Gastrocnemius medialis (tissue), 4 donors: ENCODE data around the gene IRF2. TPM values are rescaled to one million over a fixed set of nuclear protein-coding genes. Genes with fewer than 3 reads are reported as not detected.

Experiments
- ATAC-seq, 2 donors: fragments of 150-250 bp; one replicate each; pipeline ENCODE4 v1.9.1; 2016
- DNase-seq, 2 donors: peaks; one replicate each; pipeline ENCODE4 v3.0.0-alpha.2; 2019
- H3K27ac ChIP-seq, 4 donors: fragments of 200-600 bp; sonication (generic); 1 replicate in 1 of 4; 2 replicates in 3 of 4; pipeline ENCODE4 v1.5.1; 2016 to 2018; ENCODE audit warnings: mild to moderate bottlenecking in 2 of 4, moderate library complexity in 1 of 4
- H3K27me3 ChIP-seq, 3 donors: fragments of 200-600 bp; sonication (generic) in 2 of 3; 1 replicate in 1 of 3; 2 replicates in 2 of 3; pipeline versions ENCODE4 v1.5.1 to v1.6.0; 2016 to 2019; ENCODE audit warnings: mild to moderate bottlenecking in 1 of 3, moderate library complexity in 1 of 3
- H3K36me3 ChIP-seq, 2 donors: fragments of 200-600 bp; sonication (generic) in 1 of 2; one replicate each; pipeline ENCODE4 v1.5.1; 2017 to 2018
- H3K4me1 ChIP-seq, 2 donors: fragments of 200-600 bp; sonication (generic) in 1 of 2; one replicate each; pipeline ENCODE4 v1.5.1; 2016 to 2017; ENCODE audit warnings: mild to moderate bottlenecking in 2 of 2
- H3K4me3 ChIP-seq, 4 donors: fragments of 200-600 bp; sonication (generic) in 3 of 4; 1 replicate in 1 of 4; 2 replicates in 3 of 4; pipeline ENCODE4 v1.5.1; 2016 to 2019; ENCODE audit warnings: mild to moderate bottlenecking in 2 of 4
- H3K9me3 ChIP-seq, 3 donors: fragments of 200-600 bp; sonication (generic) in 2 of 3; 1 replicate in 1 of 3; 2 replicates in 2 of 3; pipeline ENCODE4 v1.5.1; 2016 to 2019
- CTCF ChIP-seq, 5 experiments: fragments of 450-650 bp in 3 of 5; fragments of 200-600 bp in 2 of 5; sonication (generic) in 2 of 5; IDR thresholded peaks in 4 of 5; conservative IDR thresholded peaks in 1 of 5; 1 replicate in 4 of 5; 2 replicates in 1 of 5; pipeline ENCODE4 v1.5.1; 2016 to 2019; ENCODE audit warnings: antibody characterized with exemption in 5 of 5, mild to moderate bottlenecking in 3 of 5, moderate library complexity in 3 of 5
- POLR2A ChIP-seq, 2 donors: fragments of 450-650 bp; IDR thresholded peaks; one replicate each; pipeline ENCODE4 v1.6.1; 2017; ENCODE audit warnings: antibody characterized with exemption in 2 of 2, mild to moderate bottlenecking in 2 of 2, moderate library complexity in 2 of 2
- in situ Hi-C, 4 donors: fragments of 200-750 bp; cut with MboI; loops; one replicate each; pipeline versions ENCODE4 v1.15.0 to v1.8.0; 2017; ENCODE audit warnings: low sequenced_read_pairs in 4 of 4
- intact Hi-C: fragments of 100-400 bp; cut with DNase I; formaldehyde crosslinking; loops from one replicate; pipeline ENCODE4 v1.15.1; 2023; ENCODE audit warnings: low total_unique reads
- total RNA-seq, 4 donors: library from RNA; depleted of rRNA; stranded (reverse); fragments of >200 nt; gene quantifications; one replicate each; pipeline versions ENCODE4 v1.1.0 to v1.2.3, GENCODE V29; 2016

Gene IRF2
- total RNA-seq, 4 donors from 2014 or later, result 20.9 to 37.1 (median 32.8) TPM

DNA sequence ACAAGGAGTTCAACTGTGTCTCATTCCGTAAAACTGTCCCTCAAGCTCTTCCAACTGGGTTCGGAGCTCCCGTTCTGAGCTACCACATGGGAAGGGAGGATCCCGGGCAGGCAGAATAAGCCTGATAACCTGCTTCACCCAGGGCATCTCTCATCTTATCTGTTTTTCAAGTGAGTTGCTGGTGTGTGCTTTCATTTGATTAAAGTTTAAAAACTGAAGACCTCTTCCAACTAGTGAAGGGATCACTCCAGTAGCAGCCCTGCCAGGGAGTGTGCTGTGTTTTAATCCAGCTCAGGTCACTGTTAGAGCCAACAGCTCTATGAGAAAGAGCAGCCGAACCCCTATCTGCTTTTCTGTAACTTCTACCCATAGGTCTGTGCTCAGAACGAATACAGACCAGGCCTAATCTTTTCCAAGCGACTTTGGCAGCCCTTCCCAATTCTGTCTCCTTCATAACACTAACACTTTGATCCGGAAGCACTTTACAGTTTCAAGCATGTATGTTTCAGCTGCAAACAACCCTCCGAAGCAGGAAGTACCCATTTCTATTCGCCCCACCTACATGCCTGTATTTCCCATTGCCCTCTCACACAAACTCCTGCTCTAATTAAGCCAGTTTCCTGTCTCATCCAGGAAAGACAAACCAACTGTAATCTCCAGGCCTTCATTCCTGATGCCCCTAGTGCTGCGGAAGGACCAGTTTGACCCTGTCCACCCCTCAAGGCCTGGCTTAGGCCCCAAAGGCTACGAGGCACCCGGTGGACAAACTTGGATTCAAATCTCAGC is 60.9 kb downstream of the IRF2 start:
- in situ Hi-C loops, result no loop called here
- Histone ChIP-seq H3K36me3 (peaks cover 0 to 22% of the 10 kb centered on the region in 2 donors), H3K4me1 (peaks cover 28 to 48% of the 10 kb centered on the region in 2 donors), H3K27ac (peak overlapping the region; percentile 11 to 47 (median 32)), H3K4me3 (no peak overlapping the region), H3K9me3 (no peaks in the 10 kb centered on the region), H3K27me3 (no peaks in the 10 kb centered on the region)
- intact Hi-C loops, result no loop called here
- ATAC-seq, result no peak
- no peak for DNase-seq
- TF ChIP-seq POLR2A (IDR thresholded peaks at IDR 0.05), result no peak
- TF ChIP-seq CTCF (IDR thresholded peaks at IDR 0.05 in 4 of 5, conservative IDR thresholded peaks at IDR 0.05 in 1 of 5), result no peak

- H3K36me3 ChIP-seq, result peaks cover 0 to 36% of the 10 kb centered on the region in 2 donors
- no peak for TF ChIP-seq POLR2A (IDR thresholded peaks at IDR 0.05)
- no peak for TF ChIP-seq CTCF (IDR thresholded peaks at IDR 0.05 in 4 of 5, conservative IDR thresholded peaks at IDR 0.05 in 1 of 5)
- H3K4me1 ChIP-seq, result peaks cover 20 to 43% of the 10 kb centered on the region in 2 donors
- H3K4me3 ChIP-seq, result no peak overlapping the region
- ATAC-seq (peak; percentile 22 to 53), DNase-seq (no peak)
- no peaks in the 10 kb centered on the region for H3K27me3 ChIP-seq
- H3K27ac ChIP-seq, result peak overlapping the region; percentile 60 to 74 (median 66)
- intact Hi-C loops, result no loop called here
- in situ Hi-C loops, result no loop called here
- H3K9me3 ChIP-seq, result no peaks in the 10 kb centered on the region
Observed at GRCh38 chr4:184410748-184411147, 63.6 kb downstream of the IRF2 start.

DNA sequence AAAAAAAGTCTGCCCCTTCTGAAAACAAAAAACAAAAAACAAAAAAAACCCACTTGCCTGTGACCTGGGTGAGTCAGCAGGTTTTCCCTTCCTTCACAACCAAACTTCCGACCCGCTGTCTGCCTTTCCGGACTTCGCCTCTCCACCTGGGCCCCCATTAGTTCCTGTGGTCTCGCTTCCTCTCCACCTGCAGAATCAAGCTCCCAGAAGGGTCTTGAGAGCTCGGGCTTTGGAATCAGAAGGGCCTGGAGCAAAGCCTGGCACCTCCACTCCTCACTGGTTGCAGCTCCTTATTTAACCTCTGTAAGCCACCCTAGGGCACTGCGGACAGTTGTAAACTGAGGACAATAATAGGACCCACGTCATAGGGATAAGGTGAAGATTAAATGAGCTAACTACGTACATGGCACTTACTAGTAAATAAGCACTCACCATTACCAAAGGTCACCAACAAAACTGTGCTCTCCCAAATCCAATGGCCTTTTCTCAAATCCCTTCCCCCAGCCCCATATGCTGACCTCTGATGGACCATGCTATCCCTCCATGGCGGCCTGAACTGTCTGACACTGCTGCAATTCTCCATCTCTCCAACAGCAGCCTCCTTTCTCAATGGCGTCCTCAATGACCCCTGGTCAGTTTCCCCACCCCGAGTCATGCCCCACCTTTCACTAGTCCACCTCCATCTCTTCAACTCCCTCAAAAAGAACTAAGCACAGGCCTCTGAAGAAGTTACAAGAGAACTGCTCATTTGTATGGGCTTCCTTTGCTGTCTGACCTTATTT is 64.2 kb downstream of the IRF2 start:
- DNase-seq, result no peak
- Histone ChIP-seq H3K9me3 (no peaks in the 10 kb centered on the region), H3K4me3 (peak overlapping the region in 1 of 4 donors; percentile 23), H3K4me1 (peaks cover 20 to 43% of the 10 kb centered on the region in 2 donors), H3K27me3 (no peaks in the 10 kb centered on the region), H3K27ac (peak overlapping the region; percentile 60 to 74 (median 66)), H3K36me3 (peaks cover 0 to 36% of the 10 kb centered on the region in 2 donors)
- TF ChIP-seq CTCF (IDR thresholded peaks at IDR 0.05 in 4 of 5, conservative IDR thresholded peaks at IDR 0.05 in 1 of 5) (no peak), POLR2A (IDR thresholded peaks at IDR 0.05) (no peak)
- peak; percentile 23 to 27 for ATAC-seq
- in situ Hi-C loops, result no loop called here
- intact Hi-C loops, result no loop called here

DNA sequence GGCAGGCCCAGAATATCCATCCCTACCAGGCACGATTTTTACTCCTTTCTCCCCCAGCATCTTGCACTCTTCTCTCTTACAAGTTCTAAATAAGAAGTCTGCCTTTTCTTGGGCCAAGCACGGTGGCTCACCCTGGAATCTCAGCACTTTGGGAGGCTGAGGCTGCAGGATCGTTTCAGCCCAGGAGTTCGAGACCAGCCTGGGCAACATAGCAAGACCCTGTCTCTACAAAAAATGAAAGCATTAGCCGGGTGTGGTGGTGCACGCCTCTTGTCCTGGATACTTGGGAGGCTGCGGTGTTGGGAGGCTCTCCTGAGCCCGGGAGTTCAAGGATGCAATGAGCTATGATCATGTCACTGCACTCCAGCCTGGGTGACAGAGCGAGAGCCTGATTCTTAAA is 64.8 kb downstream of the IRF2 start:
- no peaks in the 10 kb centered on the region for H3K27me3 ChIP-seq
- TF ChIP-seq POLR2A (IDR thresholded peaks at IDR 0.05), result no peak
- intact Hi-C loops (no loop called here), in situ Hi-C loops (no loop called here)
- peaks cover 0 to 36% of the 10 kb centered on the region in 2 donors for H3K36me3 ChIP-seq
- H3K9me3 ChIP-seq, result no peaks in the 10 kb centered on the region
- H3K4me1 ChIP-seq, result peaks cover 20 to 43% of the 10 kb centered on the region in 2 donors
- H3K4me3 ChIP-seq, result peak overlapping the region in 1 of 4 donors; percentile 23
- peak overlapping the region; percentile 45 to 74 (median 66) for H3K27ac ChIP-seq
- no peak for DNase-seq
- no peak for ATAC-seq

DNA sequence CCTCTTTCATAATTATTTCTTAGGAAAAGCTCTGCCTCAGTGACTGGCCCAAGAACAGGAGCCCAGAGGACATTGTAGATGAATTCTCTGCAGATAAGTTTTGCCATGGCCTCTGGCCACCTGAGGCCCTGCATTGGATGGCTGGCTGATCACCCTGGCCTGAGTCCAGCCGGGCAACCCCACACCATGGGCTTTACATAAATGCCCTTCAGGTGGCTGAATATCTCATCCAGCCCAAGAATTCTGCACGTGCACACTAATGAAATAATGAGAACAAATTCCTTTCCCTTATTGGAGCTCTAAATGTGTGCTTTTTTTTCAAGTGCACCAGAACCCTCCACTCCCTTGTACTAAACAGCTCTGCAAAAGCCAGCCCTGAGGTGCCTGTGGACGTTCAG is 65.7 kb downstream of the IRF2 start:
- Histone ChIP-seq H3K36me3 (peaks cover 0 to 39% of the 10 kb centered on the region in 2 donors), H3K27me3 (no peaks in the 10 kb centered on the region), H3K4me3 (peak overlapping the region in 1 of 4 donors; percentile 23), H3K27ac (peak overlapping the region; percentile 54 to 74 (median 66)), H3K4me1 (peaks cover 17 to 40% of the 10 kb centered on the region in 2 donors), H3K9me3 (no peaks in the 10 kb centered on the region)
- in situ Hi-C loops (no loop called here), intact Hi-C loops (no loop called here)
- DNase-seq (no peak), ATAC-seq (no peak)
- TF ChIP-seq POLR2A (IDR thresholded peaks at IDR 0.05), result no peak
- no peak for TF ChIP-seq CTCF (IDR thresholded peaks at IDR 0.05 in 4 of 5, conservative IDR thresholded peaks at IDR 0.05 in 1 of 5)
